Vagina (tissue), 2 donors: ENCODE data around the gene GDF7. TPM values are rescaled to one million over a fixed set of nuclear protein-coding genes. Genes with fewer than 3 reads are reported as not detected.

ENCODE experiments used
- DNase-seq, 2 donors: peaks; one replicate each; pipeline ENCODE4 v3.0.0-alpha.2; 2017; ENCODE audit errors: extremely low spot score in 2 of 2
- H3K27ac ChIP-seq: fragments of 200-600 bp; sonication (generic); one replicate; pipeline ENCODE4 v1.5.1; 2019
- H3K27me3 ChIP-seq: fragments of 200-600 bp; sonication (generic); one replicate; pipeline ENCODE4 v1.5.1; 2019
- H3K36me3 ChIP-seq, 2 donors: fragments of 200-600 bp; sonication (generic); one replicate each; pipeline ENCODE4 v1.5.1; 2017 to 2019
- H3K4me1 ChIP-seq: fragments of 200-600 bp; sonication (generic); one replicate; pipeline ENCODE4 v1.5.1; 2019
- H3K4me3 ChIP-seq, 2 donors: fragments of 200-600 bp; sonication (generic); 1 replicate in 1 of 2; 2 replicates in 1 of 2; pipeline ENCODE4 v1.5.1; 2016 to 2019
- H3K9me3 ChIP-seq: fragments of 200-600 bp; sonication (generic); one replicate; pipeline ENCODE4 v1.5.1; 2019
- CTCF ChIP-seq, 3 experiments: fragments of 450-650 bp in 2 of 3; fragments of 200-600 bp in 1 of 3; sonication (generic) in 1 of 3; IDR thresholded peaks; one replicate each; pipeline ENCODE4 v1.5.1; 2017 to 2019; ENCODE audit warnings: antibody characterized with exemption in 3 of 3, mild to moderate bottlenecking in 2 of 3, moderate library complexity in 2 of 3
- POLR2A ChIP-seq, 2 donors: fragments of 450-650 bp; IDR thresholded peaks; one replicate each; pipeline ENCODE4 v1.6.1; 2017; ENCODE audit warnings: antibody characterized with exemption in 2 of 2, mild to moderate bottlenecking in 2 of 2, moderate library complexity in 2 of 2
- POLR2AphosphoS5 ChIP-seq, 2 donors: sonication (generic); formaldehyde crosslinking; IDR thresholded peaks; one replicate each; pipeline ENCODE4 v1.9.0; 2017; ENCODE audit warnings: antibody characterized with exemption in 2 of 2, mild to moderate bottlenecking in 2 of 2, low read depth in 1 of 2; ENCODE audit not compliant: insufficient read depth in 1 of 2
- intact Hi-C: fragments of 100-400 bp; cut with DNase I; formaldehyde crosslinking; loops from one replicate; pipeline ENCODE4 v1.15.1; 2023
- total RNA-seq: library from RNA; depleted of rRNA; stranded (reverse); fragments of >200 nt; gene quantifications from one replicate; pipeline ENCODE4 v1.2.3, GENCODE V29; 2016

The GDF7 gene
- total RNA-seq, 1 donor from 2014 or later: 9.3 TPM

- Histone ChIP-seq H3K27me3 (no peaks in the 10 kb centered on the region), H3K27ac (no peak overlapping the region), H3K4me1 (peaks cover 45% of the 10 kb centered on the region), H3K9me3 (no peaks in the 10 kb centered on the region), H3K36me3 (peaks cover 0 to 34% of the 10 kb centered on the region in 2 donors), H3K4me3 (no peak overlapping the region)
- intact Hi-C loops: no loop called here
- TF ChIP-seq POLR2A (IDR thresholded peaks at IDR 0.05) (no peak), POLR2AphosphoS5 (IDR thresholded peaks at IDR 0.05; ENCODE audit: insufficient read depth in 1 of 2, low read depth in 1 of 2) (no peak), CTCF (IDR thresholded peaks at IDR 0.05) (no peak)
- no peak for DNase-seq
Measured at GRCh38 chr2:20622731-20623130, 44.2 kb upstream of the GDF7 start.

- no peak overlapping the region for H3K27ac ChIP-seq
- H3K27me3 ChIP-seq: no peaks in the 10 kb centered on the region
- intact Hi-C loops: no loop called here
- peaks cover 40% of the 10 kb centered on the region for H3K4me1 ChIP-seq
- H3K36me3 ChIP-seq: peaks cover 0 to 34% of the 10 kb centered on the region in 2 donors
- no peak overlapping the region for H3K4me3 ChIP-seq
- no peak for DNase-seq
- TF ChIP-seq CTCF (IDR thresholded peaks at IDR 0.05) (no peak), POLR2AphosphoS5 (IDR thresholded peaks at IDR 0.05; ENCODE audit: insufficient read depth in 1 of 2, low read depth in 1 of 2) (no peak), POLR2A (IDR thresholded peaks at IDR 0.05) (no peak)
- no peaks in the 10 kb centered on the region for H3K9me3 ChIP-seq
Measured at GRCh38 chr2:20623241-20623640, 43.7 kb upstream of the GDF7 start.

GRCh38 chr2:20623741-20624155 lies 43.2 kb upstream of the GDF7 start:
- H3K4me1 ChIP-seq: peaks cover 35% of the 10 kb centered on the region
- no peak overlapping the region for H3K27ac ChIP-seq

GRCh38 chr2:20624156-20624883 lies 42.6 kb upstream of the GDF7 start:
- no peak for DNase-seq
- H3K9me3 ChIP-seq: no peaks in the 10 kb centered on the region
- peaks cover 29% of the 10 kb centered on the region for H3K4me1 ChIP-seq
- intact Hi-C loops: no loop called here
- no peak overlapping the region for H3K27ac ChIP-seq
- peaks cover 0 to 34% of the 10 kb centered on the region in 2 donors for H3K36me3 ChIP-seq
- no peak overlapping the region for H3K4me3 ChIP-seq
- no peak for TF ChIP-seq POLR2A (IDR thresholded peaks at IDR 0.05)
- TF ChIP-seq POLR2AphosphoS5 (IDR thresholded peaks at IDR 0.05; ENCODE audit: insufficient read depth in 1 of 2, low read depth in 1 of 2): no peak
- TF ChIP-seq CTCF (IDR thresholded peaks at IDR 0.05): no peak
- H3K27me3 ChIP-seq: no peaks in the 10 kb centered on the region

More at GRCh38 chr2:20623741-20624155, 43.2 kb upstream of the GDF7 start:
- H3K4me3 ChIP-seq: no peak overlapping the region
- no peak for TF ChIP-seq CTCF (IDR thresholded peaks at IDR 0.05)
- TF ChIP-seq POLR2AphosphoS5 (IDR thresholded peaks at IDR 0.05; ENCODE audit: insufficient read depth in 1 of 2, low read depth in 1 of 2): no peak
- TF ChIP-seq POLR2A (IDR thresholded peaks at IDR 0.05): no peak
- no peaks in the 10 kb centered on the region for H3K9me3 ChIP-seq
- peaks cover 0 to 34% of the 10 kb centered on the region in 2 donors for H3K36me3 ChIP-seq
- H3K27me3 ChIP-seq: no peaks in the 10 kb centered on the region
- intact Hi-C loops: no loop called here
- DNase-seq: no peak

- DNase-seq: no peak
- H3K36me3 ChIP-seq: peaks cover 0 to 30% of the 10 kb centered on the region in 2 donors
- peaks cover 23% of the 10 kb centered on the region for H3K4me1 ChIP-seq
Measured at GRCh38 chr2:20624884-20625485, 42.0 kb upstream of the GDF7 start.

More at GRCh38 chr2:20624884-20625485, 42.0 kb upstream of the GDF7 start:
- intact Hi-C loops: no loop called here
- H3K27ac ChIP-seq: peak overlapping the region; percentile 52
- no peaks in the 10 kb centered on the region for H3K9me3 ChIP-seq
- TF ChIP-seq CTCF (IDR thresholded peaks at IDR 0.05) (no peak), POLR2AphosphoS5 (IDR thresholded peaks at IDR 0.05; ENCODE audit: insufficient read depth in 1 of 2, low read depth in 1 of 2) (no peak), POLR2A (IDR thresholded peaks at IDR 0.05) (no peak)
- no peak overlapping the region for H3K4me3 ChIP-seq
- H3K27me3 ChIP-seq: no peaks in the 10 kb centered on the region
